Neuronal stem cell (in vitro differentiated cells): Measurements from ENCODE around the gene STMN3.

Source experiments
- DNase-seq: peaks from one replicate; pipeline ENCODE4 v3.0.0-alpha.2; 2013; ENCODE audit warnings: low spot score
- H2AFZ ChIP-seq: one replicate; pipeline ENCODE4 v1.6.1; 2013; ENCODE audit warnings: mild to moderate bottlenecking, low read length, inconsistent platforms
- H2AK5ac ChIP-seq: 2 replicates; pipeline ENCODE4 v1.6.1; 2013; ENCODE audit warnings: low read depth, mild to moderate bottlenecking, inconsistent platforms, low read length, moderate library complexity, mixed read lengths
- H2BK120ac ChIP-seq: 2 replicates; pipeline ENCODE4 v1.6.1; 2013; ENCODE audit warnings: low read depth, mild to moderate bottlenecking, inconsistent platforms, low read length, moderate library complexity, mixed read lengths
- H2BK12ac ChIP-seq: one replicate; pipeline ENCODE4 v1.6.1; 2013; ENCODE audit warnings: low read length, inconsistent platforms
- H2BK15ac ChIP-seq: 2 replicates; pipeline ENCODE4 v1.6.1; 2013; ENCODE audit warnings: mild to moderate bottlenecking, low read length, inconsistent platforms, mixed read lengths
- H2BK5ac ChIP-seq: one replicate; pipeline ENCODE4 v1.6.1; 2013; ENCODE audit warnings: inconsistent platforms, mild to moderate bottlenecking, low read length, moderate library complexity
- H3K14ac ChIP-seq: one replicate; pipeline ENCODE4 v1.6.1; 2013; ENCODE audit warnings: low read length, inconsistent platforms
- H3K18ac ChIP-seq: 2 replicates; pipeline ENCODE4 v1.6.1; 2013; ENCODE audit warnings: low read length, inconsistent platforms
- H3K23ac ChIP-seq: 2 replicates; pipeline ENCODE4 v1.6.1; 2013; ENCODE audit warnings: low read depth, mild to moderate bottlenecking, mixed read lengths, low read length, inconsistent platforms; ENCODE audit not compliant: poor library complexity
- H3K27ac ChIP-seq: replicated peaks from 3 replicates; pipeline ENCODE4 v1.5.1; 2013; ENCODE audit warnings: low read length, inconsistent platforms
- H3K27me3 ChIP-seq, 3 experiments: 2 replicates each; pipeline ENCODE4 v1.6.1; 2013; ENCODE audit warnings: low read length in 3 of 3, mild to moderate bottlenecking in 2 of 3, inconsistent platforms in 1 of 3, low read depth in 1 of 3, mixed read lengths in 1 of 3, moderate library complexity in 1 of 3; ENCODE audit not compliant: control insufficient read depth in 3 of 3, insufficient read depth in 3 of 3
- H3K36me3 ChIP-seq, 2 donors: replicated peaks in 1 of 2; 2 replicates each; pipeline ENCODE4 v1.6.1; 2013; ENCODE audit warnings: low read length in 2 of 2; ENCODE audit not compliant: control insufficient read depth in 2 of 2, insufficient read depth in 2 of 2
- H3K4ac ChIP-seq: 2 replicates; pipeline ENCODE4 v1.6.1; 2013; ENCODE audit warnings: inconsistent platforms, mild to moderate bottlenecking, low read length, moderate library complexity
- H3K4me1 ChIP-seq, 2 donors: 1 replicate in 1 of 2; 2 replicates in 1 of 2; pipeline ENCODE4 v1.6.1; 2013; ENCODE audit warnings: low read length in 2 of 2, low read depth in 1 of 2; ENCODE audit not compliant: control insufficient read depth in 2 of 2, insufficient read depth in 1 of 2
- H3K4me2 ChIP-seq: one replicate; pipeline ENCODE4 v1.6.1; 2013; ENCODE audit warnings: mild to moderate bottlenecking, low read length, inconsistent platforms; ENCODE audit not compliant: insufficient read depth, poor library complexity, severe bottlenecking
- H3K4me3 ChIP-seq, 2 donors: 2 replicates each; pipeline ENCODE4 v1.5.1; 2013; ENCODE audit warnings: low read length in 2 of 2, mild to moderate bottlenecking in 2 of 2, inconsistent platforms in 1 of 2, moderate library complexity in 1 of 2
- H3K79me1 ChIP-seq: one replicate; pipeline ENCODE4 v1.6.1; 2013; ENCODE audit warnings: low read depth, mild to moderate bottlenecking, inconsistent platforms, low read length, moderate library complexity
- H3K9ac ChIP-seq: one replicate; pipeline ENCODE4 v1.6.1; 2013; ENCODE audit warnings: mild to moderate bottlenecking, low read depth, low read length, inconsistent platforms; ENCODE audit not compliant: poor library complexity
- H3K9me3 ChIP-seq, 2 donors: replicated peaks in 1 of 2; 2 replicates each; pipeline versions ENCODE3 to v1.6.1; 2013; ENCODE audit warnings: low read length in 2 of 2, mild to moderate bottlenecking in 2 of 2, inconsistent platforms in 1 of 2, low read depth in 1 of 2, mixed read lengths in 1 of 2, moderate library complexity in 1 of 2; ENCODE audit not compliant: control insufficient read depth in 2 of 2, insufficient read depth in 1 of 2
- H4K8ac ChIP-seq: one replicate; pipeline ENCODE4 v1.6.1; 2013; ENCODE audit warnings: low read depth, mild to moderate bottlenecking, inconsistent platforms, low read length, moderate library complexity
- H4K91ac ChIP-seq: one replicate; pipeline ENCODE4 v1.6.1; 2013; ENCODE audit warnings: low read length, low read depth, mild to moderate bottlenecking, inconsistent platforms; ENCODE audit not compliant: poor library complexity
- WGBS, 2 donors: extraction: QIAGEN DNeasy Blood & Tissue Kit; methylation state at CpG; one replicate each; pipeline ENCODE4 v1.1.7; 2013; ENCODE audit warnings: missing lambda C conversion rate in 2 of 2, mixed read lengths in 1 of 2; ENCODE audit not compliant: insufficient read length in 2 of 2, insufficient replicate concordance in 1 of 2; ENCODE audit errors: extremely low coverage in 2 of 2; 5-methylcytosine and 5-hydroxymethylcytosine counted together

STMN3 gene

DNA sequence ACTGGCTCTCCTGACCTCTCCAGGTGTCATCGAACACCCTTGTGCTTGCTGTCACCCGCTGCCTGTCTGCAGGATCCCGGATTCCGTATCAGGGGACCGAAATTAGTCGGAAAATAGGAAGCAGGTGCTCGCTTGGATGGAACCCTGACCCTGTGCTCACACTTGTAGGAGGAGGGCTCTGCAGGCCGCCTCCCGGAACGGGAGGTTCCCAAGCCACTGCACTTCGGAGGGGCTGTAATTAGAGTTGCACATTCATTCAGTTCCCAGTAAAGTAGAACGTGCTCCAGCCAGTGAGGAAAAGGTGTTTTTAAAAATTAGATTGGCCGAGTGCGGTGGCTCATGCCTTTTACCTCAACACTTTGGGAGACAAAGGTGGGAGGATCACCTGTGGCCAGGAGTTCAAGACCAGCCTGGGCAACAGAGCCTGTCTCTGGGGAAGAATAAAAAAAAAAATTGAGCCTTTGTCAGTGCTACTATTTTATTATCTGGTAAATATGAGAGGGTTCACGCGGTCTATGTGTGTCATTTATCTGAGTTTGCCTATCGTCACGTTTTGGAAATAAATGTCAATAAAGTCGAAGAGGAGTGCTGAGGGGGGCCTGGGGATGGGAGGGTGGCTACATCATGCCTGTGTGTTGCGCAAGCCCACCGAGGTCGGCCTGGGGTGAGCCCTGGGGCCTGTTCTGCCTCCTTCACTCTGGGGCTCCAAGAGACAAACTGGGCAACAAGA is 24.8 kb downstream of the STMN3 start:
- DNase-seq: no peak
- H3K4me3 ChIP-seq: peak overlapping the region in 1 of 2 donors; percentile 94

GRCh38 chr20:63627751-63628245 is 25.4 kb downstream of the STMN3 start:
- no peak overlapping the region for H2BK15ac ChIP-seq
- no peak overlapping the region for H4K91ac ChIP-seq
- no peak overlapping the region for H2BK12ac ChIP-seq
- peak overlapping the region; percentile 39 for H2BK5ac ChIP-seq
- no peak overlapping the region for H2AFZ ChIP-seq
- peak overlapping the region; percentile 94 for H2AK5ac ChIP-seq
- H3K27me3 ChIP-seq: no peaks in the 10 kb centered on the region
- H2BK120ac ChIP-seq: no peak overlapping the region
- no CpG with 5 or more reads among the region's 28 CpGs for WGBS, 2 donors
- no peak for DNase-seq
- peaks cover 7% of the 10 kb centered on the region for H3K79me1 ChIP-seq
- H3K4me3 ChIP-seq: peak overlapping the region in 1 of 2 donors; percentile 94
- no peak overlapping the region for H3K14ac ChIP-seq
- H3K9ac ChIP-seq: peak overlapping the region; percentile 100
- no peak overlapping the region for H3K27ac ChIP-seq
- H3K9me3 ChIP-seq: no peaks in the 10 kb centered on the region
- peaks cover 0 to 8% of the 10 kb centered on the region in 2 donors for H3K36me3 ChIP-seq
- H3K23ac ChIP-seq: peak overlapping the region; percentile 89
- H3K4me2 ChIP-seq: peak overlapping the region; percentile 98
- H3K4me1 ChIP-seq: peaks cover 2 to 14% of the 10 kb centered on the region in 2 donors
- no peak overlapping the region for H4K8ac ChIP-seq
- peak overlapping the region; percentile 76 for H3K4ac ChIP-seq
- no peak overlapping the region for H3K18ac ChIP-seq

More for the DNA sequence above, 24.8 kb downstream of the STMN3 start:
- Histone ChIP-seq H2BK12ac (no peak overlapping the region), H3K27ac (no peak overlapping the region), H3K4me2 (no peak overlapping the region), H3K9ac (no peak overlapping the region), H3K9me3 (no peaks in the 10 kb centered on the region), H3K79me1 (peaks cover 7% of the 10 kb centered on the region), H2BK15ac (no peak overlapping the region), H4K8ac (no peak overlapping the region), H3K23ac (peak overlapping the region; percentile 89), H2AFZ (no peak overlapping the region), H3K4me1 (peaks cover 2 to 14% of the 10 kb centered on the region in 2 donors), H2BK120ac (no peak overlapping the region), H3K4ac (peak overlapping the region; percentile 76), H4K91ac (no peak overlapping the region), H3K18ac (no peak overlapping the region), H2BK5ac (peak overlapping the region; percentile 39), H3K36me3 (peaks cover 0 to 6% of the 10 kb centered on the region in 2 donors), H3K14ac (no peak overlapping the region), H3K27me3 (no peaks in the 10 kb centered on the region), H2AK5ac (peak overlapping the region; percentile 40)
- no CpG with 5 or more reads among the region's 22 CpGs for WGBS, 2 donors

DNA sequence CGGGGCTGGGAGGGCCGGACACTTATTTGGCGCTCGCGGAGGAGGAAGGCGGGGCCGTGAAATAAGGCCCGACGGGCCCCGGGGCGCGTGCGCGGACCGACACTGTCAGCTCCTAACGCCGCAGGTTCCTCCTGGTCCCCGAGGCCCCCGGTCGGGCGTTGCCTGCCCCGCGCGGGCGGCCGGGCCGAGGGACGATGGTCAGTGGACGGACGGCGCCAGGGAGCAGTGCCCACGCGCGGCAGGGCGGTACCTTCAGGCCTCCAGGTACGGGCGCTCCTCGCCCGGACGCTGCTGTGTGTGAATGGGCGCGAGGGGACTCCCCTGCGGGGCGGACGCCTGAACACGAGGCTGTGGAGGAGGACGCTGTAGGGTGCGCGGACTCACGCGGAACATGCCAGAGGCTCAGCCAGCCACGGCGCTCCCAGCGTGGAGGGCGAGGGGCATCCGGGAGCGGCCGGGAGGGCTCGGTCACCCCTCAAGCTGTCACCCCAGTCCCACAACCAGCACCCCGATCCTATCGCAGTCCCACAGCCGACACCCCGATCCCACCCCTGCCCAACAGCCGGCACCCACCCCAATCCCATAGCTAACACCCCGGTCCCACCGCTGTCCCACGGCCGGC is 26.0 kb downstream of the STMN3 start:
- H3K27me3 ChIP-seq: no peaks in the 10 kb centered on the region
- peak; percentile 92 for DNase-seq
- no CpG with 5 or more reads among the region's 68 CpGs for WGBS, 2 donors
- H4K8ac ChIP-seq: no peak overlapping the region
- peak overlapping the region; percentile 6 for H2BK12ac ChIP-seq
- peak overlapping the region; percentile 98 for H3K18ac ChIP-seq
- peak overlapping the region; percentile 100 for H3K23ac ChIP-seq
- peak overlapping the region; percentile 35 for H3K27ac ChIP-seq
- H3K9me3 ChIP-seq: no peaks in the 10 kb centered on the region
- H3K4ac ChIP-seq: peak overlapping the region; percentile 98
- H2AFZ ChIP-seq: peak overlapping the region; percentile 90
- peak overlapping the region; percentile 100 for H3K9ac ChIP-seq
- peak overlapping the region; percentile 89 for H2BK15ac ChIP-seq
- peaks cover 0 to 13% of the 10 kb centered on the region in 2 donors for H3K36me3 ChIP-seq
- H2BK5ac ChIP-seq: peak overlapping the region; percentile 39
- H3K4me1 ChIP-seq: peaks cover 2 to 14% of the 10 kb centered on the region in 2 donors
- peaks cover 7% of the 10 kb centered on the region for H3K79me1 ChIP-seq
- peak overlapping the region; percentile 94 to 98 for H3K4me3 ChIP-seq
- H3K4me2 ChIP-seq: peak overlapping the region; percentile 98
- H2AK5ac ChIP-seq: peak overlapping the region; percentile 94
- H2BK120ac ChIP-seq: no peak overlapping the region
- H4K91ac ChIP-seq: peak overlapping the region; percentile 30
- H3K14ac ChIP-seq: peak overlapping the region; percentile 98
